Prostate gland (tissue), 2 donors: ENCODE data around the gene GPR17. TPM values are rescaled to one million over a fixed set of nuclear protein-coding genes. Genes with fewer than 3 reads are reported as not detected.

Experiments
- DNase-seq: peaks from one replicate; pipeline ENCODE4 v3.0.0-alpha.2; 2019; ENCODE audit warnings: low spot score
- H3K27ac ChIP-seq, 2 donors: fragments of 200-600 bp; sonication (generic); 2 replicates each; pipeline ENCODE4 v1.5.1; 2017 to 2019
- H3K27me3 ChIP-seq: fragments of 200-600 bp; sonication (generic); replicated peaks from 2 replicates; pipeline ENCODE4 v1.5.1; 2019; ENCODE audit not compliant: insufficient read depth
- H3K36me3 ChIP-seq, 2 donors: fragments of 200-600 bp; sonication (generic); 1 replicate in 1 of 2; 2 replicates in 1 of 2; pipeline versions ENCODE4 v1.5.1 to v1.8.1; 2017 to 2019
- H3K4me1 ChIP-seq: fragments of 200-600 bp; sonication (generic); replicated peaks from 2 replicates; pipeline ENCODE4 v1.5.1; 2019
- H3K4me3 ChIP-seq, 2 donors: fragments of 200-600 bp; sonication (generic); 2 replicates each; pipeline ENCODE4 v1.5.1; 2017 to 2019
- H3K9me3 ChIP-seq: fragments of 200-600 bp; sonication (generic); 2 replicates; pipeline ENCODE4 v1.5.1; 2017
- POLR2A ChIP-seq: fragments of 450-650 bp; IDR thresholded peaks from one replicate; pipeline ENCODE4 v1.6.1; 2016; ENCODE audit warnings: antibody characterized with exemption, mild to moderate bottlenecking
- POLR2AphosphoS5 ChIP-seq: sonication (generic); formaldehyde crosslinking; IDR thresholded peaks from one replicate; pipeline ENCODE4 v1.6.1; 2017; ENCODE audit warnings: antibody characterized with exemption
- WGBS: methylation state at CpG from one replicate; pipeline ENCODE4 v1.1.5; 2018; 5-methylcytosine and 5-hydroxymethylcytosine counted together
- intact Hi-C: fragments of 100-400 bp; cut with DNase I; formaldehyde crosslinking; loops from one replicate; pipeline ENCODE4 v1.14.2; 2022
- total RNA-seq, 2 donors: library from RNA; depleted of rRNA; stranded (reverse); fragments of >200 nt; gene quantifications; one replicate each; pipeline ENCODE4 v1.1.0, GENCODE V29; 2016
- TF ChIP-seq, protein P1 (sequence below), 4 experiments: fragments of 200-600 bp in 2 of 4; fragments of 450-650 bp in 2 of 4; sonication (generic) in 2 of 4; IDR thresholded peaks; 1 replicate in 3 of 4; 2 replicates in 1 of 4; pipeline ENCODE4 v1.5.1; 2016 to 2019; ENCODE audit warnings: antibody characterized with exemption in 4 of 4, mild to moderate bottlenecking in 2 of 4, moderate library complexity in 2 of 4

Gene GPR17
- total RNA-seq, 2 donors from 2014 or later: not detected

DNA sequence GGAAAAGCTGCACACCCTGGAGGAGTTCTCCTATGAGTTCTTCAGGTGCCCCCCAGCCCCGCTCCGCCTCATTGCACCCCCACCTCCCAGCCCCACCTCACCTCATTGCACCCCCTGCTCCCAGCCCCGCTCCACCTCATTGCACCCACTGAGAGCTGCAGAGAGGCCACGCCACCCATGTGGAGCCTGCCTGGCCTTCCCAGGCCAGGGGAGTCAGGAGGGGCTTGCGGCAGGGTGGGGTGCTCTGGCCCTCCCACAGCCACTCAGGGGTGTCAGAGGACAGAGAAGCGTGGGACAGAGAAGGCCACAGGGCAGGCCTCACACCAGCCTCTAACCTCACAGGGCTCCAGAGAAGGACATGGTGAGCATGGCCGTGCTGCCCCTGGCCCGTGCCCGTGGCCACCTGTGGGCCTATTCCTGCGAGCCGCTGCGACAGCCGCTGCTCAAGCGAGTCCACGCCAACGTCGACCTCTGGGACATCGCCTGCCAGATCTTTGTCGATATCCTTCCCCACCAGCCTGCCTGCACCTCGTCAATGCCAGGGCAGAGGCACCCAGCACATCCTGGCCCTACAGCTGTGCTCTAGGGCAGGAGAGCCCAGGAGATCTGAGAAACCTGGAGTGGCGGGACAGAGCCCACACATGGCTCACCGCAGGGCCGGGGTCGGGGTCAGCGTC, 15.0 kb upstream of the GPR17 start:
- no peaks in the 10 kb centered on the region for H3K27me3 ChIP-seq
- no peak overlapping the region for H3K27ac ChIP-seq
- no peaks in the 10 kb centered on the region for H3K9me3 ChIP-seq
- H3K36me3 ChIP-seq: no peaks in the 10 kb centered on the region
- H3K4me3 ChIP-seq: no peak overlapping the region
- intact Hi-C loops: no loop called here
- TF ChIP-seq, protein P1, sequence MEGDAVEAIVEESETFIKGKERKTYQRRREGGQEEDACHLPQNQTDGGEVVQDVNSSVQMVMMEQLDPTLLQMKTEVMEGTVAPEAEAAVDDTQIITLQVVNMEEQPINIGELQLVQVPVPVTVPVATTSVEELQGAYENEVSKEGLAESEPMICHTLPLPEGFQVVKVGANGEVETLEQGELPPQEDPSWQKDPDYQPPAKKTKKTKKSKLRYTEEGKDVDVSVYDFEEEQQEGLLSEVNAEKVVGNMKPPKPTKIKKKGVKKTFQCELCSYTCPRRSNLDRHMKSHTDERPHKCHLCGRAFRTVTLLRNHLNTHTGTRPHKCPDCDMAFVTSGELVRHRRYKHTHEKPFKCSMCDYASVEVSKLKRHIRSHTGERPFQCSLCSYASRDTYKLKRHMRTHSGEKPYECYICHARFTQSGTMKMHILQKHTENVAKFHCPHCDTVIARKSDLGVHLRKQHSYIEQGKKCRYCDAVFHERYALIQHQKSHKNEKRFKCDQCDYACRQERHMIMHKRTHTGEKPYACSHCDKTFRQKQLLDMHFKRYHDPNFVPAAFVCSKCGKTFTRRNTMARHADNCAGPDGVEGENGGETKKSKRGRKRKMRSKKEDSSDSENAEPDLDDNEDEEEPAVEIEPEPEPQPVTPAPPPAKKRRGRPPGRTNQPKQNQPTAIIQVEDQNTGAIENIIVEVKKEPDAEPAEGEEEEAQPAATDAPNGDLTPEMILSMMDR (IDR thresholded peaks at IDR 0.05): no peak
- TF ChIP-seq POLR2AphosphoS5: no peak
- no peak for TF ChIP-seq POLR2A
- 91% methylated on average over 24 of the region's 25 CpGs for WGBS
- no peak for DNase-seq
- no peaks in the 10 kb centered on the region for H3K4me1 ChIP-seq

DNA sequence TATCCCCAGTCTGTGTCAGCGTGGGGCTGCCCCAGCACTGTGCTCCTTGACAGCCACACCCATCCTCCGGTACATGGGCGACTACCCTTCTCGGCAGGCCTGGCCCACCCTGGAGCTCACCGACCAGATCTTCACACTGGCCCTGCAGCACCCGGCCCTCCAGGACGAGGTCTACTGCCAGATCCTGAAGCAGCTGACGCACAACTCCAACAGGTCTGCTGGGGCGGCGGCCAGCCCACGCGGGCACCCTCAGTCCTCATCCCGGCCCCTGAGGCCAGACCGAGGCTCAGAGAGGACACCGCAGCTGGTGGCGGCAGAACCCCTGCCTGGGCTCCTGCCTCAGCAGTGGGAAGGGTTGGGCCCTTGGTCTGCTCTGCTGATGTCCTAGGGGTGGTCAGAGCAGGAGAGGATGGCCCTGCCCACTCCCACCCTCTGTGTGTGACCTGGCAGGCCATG, 14.4 kb upstream of the GPR17 start:
- no peaks in the 10 kb centered on the region for H3K36me3 ChIP-seq
- H3K4me1 ChIP-seq: no peaks in the 10 kb centered on the region
- WGBS: 81% methylated on average over 10 of the region's 16 CpGs
- no peaks in the 10 kb centered on the region for H3K9me3 ChIP-seq
- H3K4me3 ChIP-seq: no peak overlapping the region
- DNase-seq: no peak
- no peaks in the 10 kb centered on the region for H3K27me3 ChIP-seq
- no peak overlapping the region for H3K27ac ChIP-seq
- TF ChIP-seq, protein P1 (IDR thresholded peaks at IDR 0.05): no peak
- TF ChIP-seq POLR2AphosphoS5: no peak
- intact Hi-C loops: no loop called here

DNA sequence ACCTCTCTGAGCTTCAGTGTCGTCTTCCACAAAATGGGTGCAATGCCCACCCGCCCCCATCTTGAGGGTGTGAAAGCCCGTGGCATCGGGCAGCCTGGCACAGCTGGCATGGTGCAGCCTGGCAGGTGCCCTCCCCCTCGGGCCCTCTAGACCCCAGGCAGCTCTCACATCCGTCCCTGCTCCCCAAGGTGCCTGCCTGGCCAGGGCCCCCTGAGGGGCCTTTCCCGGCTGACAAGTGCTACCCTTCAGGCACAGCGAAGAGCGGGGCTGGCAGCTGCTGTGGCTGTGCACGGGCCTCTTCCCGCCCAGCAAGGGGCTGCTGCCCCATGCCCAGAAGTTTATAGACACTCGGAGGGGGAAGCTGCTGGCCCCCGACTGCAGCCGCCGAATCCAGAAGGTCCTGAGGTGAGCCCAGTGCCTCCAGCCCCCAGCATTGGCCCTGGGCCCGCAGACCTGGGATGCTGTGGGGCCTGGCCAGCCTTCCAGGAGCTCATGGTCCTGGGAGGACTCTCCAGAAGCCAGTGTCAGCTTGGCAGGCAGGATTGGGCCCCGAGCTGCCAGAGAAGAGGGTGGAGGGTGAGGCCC, 13.9 kb upstream of the GPR17 start:
- no peak for DNase-seq
- no peaks in the 10 kb centered on the region for H3K27me3 ChIP-seq
- intact Hi-C loops: no loop called here
- no peaks in the 10 kb centered on the region for H3K36me3 ChIP-seq
- no peaks in the 10 kb centered on the region for H3K4me1 ChIP-seq
- H3K9me3 ChIP-seq: no peaks in the 10 kb centered on the region
- H3K27ac ChIP-seq: no peak overlapping the region
- no peak overlapping the region for H3K4me3 ChIP-seq
- WGBS: 76% methylated on average over 10 of the region's 17 CpGs
- TF ChIP-seq POLR2A: no peak
- TF ChIP-seq, protein P1 (IDR thresholded peaks at IDR 0.05): no peak
- TF ChIP-seq POLR2AphosphoS5: no peak

DNA sequence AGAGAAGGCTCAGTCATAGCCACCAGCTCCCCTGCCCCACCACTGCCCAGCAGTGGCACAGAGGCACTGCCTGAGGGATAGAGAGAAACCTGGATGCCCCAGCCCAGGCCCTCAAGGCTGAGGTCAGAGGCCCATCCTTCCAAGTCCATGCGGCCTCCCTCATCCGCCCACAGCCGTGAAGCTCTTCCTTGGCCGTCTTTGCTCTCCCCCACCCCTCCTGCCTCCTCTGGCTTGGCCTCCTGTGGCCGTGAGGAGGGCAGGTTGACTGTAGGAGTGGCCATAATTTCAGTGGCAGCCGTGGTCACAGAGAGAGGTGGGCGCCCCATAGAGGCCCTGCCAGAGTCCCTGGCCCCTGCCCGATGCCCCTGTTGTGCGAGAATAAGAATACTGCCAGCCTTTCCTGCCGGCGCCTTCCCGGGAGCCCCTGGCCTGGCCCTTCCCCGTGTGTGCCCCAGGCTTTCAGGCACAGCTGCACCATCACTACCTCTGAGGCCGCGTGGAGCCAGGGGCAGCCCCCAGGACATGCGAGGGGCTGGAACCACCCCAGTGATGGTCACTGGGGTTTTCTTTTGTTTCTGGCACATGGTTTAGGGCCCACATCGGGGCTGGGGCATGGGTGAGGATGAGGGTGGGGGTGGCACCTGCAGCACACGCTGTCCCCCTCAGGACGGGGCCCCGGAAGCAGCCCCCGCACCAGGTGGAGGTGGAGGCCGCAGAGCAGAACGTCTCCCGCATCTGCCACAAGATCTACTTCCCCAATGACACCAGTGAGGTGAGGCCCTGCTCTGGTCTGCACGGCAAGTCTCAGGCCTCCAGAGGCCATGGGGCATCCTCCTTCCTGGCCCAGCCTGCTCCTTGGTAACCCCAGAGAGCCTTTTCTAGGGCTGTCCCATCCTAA, 13.1 kb upstream of the GPR17 start:
- no peaks in the 10 kb centered on the region for H3K27me3 ChIP-seq
- 83% methylated on average over 25 of the region's 25 CpGs for WGBS
- no peak overlapping the region for H3K27ac ChIP-seq
- no peaks in the 10 kb centered on the region for H3K4me1 ChIP-seq
- intact Hi-C loops: no loop called here
- DNase-seq: no peak
- no peaks in the 10 kb centered on the region for H3K36me3 ChIP-seq
- TF ChIP-seq POLR2A: no peak
- TF ChIP-seq, protein P1 (IDR thresholded peaks at IDR 0.05): no peak
- TF ChIP-seq POLR2AphosphoS5: no peak
- H3K4me3 ChIP-seq: no peak overlapping the region
- no peaks in the 10 kb centered on the region for H3K9me3 ChIP-seq
